GM21447 (cell line): ENCODE data around the gene IMMP2L.
"Not testable (repeated sequence)": the region's sequence is repeated elsewhere in the genome, so short reads cannot be mapped to it uniquely, and the experiment has no call there.

Experiments
- ATAC-seq: cut with Tn5 transposase; IDR thresholded peaks from one replicate; pipeline ENCODE4 v1.9.1; 2021; ENCODE audit not compliant: unreplicated experiment

Gene IMMP2L

GRCh38 chr7:111272092-111272491 is 290.2 kb downstream of the IMMP2L start:
- ATAC-seq, result no peak

DNA sequence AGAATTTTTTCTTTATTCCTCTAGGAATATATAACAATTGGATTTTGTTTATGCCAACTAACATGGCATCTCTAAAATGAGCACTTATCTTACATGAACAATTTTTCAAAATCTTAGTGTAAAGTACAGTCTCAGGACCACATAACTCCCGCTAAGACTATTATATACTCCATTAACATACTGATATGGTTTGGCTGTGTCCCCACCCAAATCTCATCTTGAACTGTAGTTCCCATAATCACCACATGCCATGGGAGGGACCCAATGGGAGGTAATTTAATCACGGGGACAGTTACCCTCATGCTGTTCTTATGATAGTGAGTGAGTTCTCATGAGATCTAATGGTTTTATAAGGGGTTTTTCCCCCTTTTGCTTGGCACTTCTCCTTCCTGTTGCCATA is 291.5 kb downstream of the IMMP2L start:
- ATAC-seq, result not testable (repeated sequence)

DNA sequence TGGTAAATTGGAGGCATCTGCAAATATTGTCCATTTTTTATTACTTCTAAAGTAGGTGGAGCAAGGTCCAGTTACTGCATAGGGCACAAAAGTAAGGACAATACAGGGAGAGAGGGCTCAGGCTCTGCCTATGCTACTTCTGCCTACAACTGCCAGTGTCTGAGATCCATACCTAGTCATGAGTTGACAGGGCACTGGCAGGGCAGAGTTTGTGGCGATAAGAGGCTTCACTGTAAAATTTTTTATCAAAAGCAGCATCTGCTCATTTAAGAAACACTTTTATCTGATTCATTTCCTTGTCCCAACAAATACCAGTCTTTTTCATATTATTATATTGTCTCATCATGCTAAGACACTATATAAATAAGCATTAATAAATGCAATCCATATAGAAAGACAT is 293.4 kb downstream of the IMMP2L start:
- ATAC-seq, result no peak

GRCh38 chr7:111266613-111267012 is 295.7 kb downstream of the IMMP2L start:
- ATAC-seq, result no peak

DNA sequence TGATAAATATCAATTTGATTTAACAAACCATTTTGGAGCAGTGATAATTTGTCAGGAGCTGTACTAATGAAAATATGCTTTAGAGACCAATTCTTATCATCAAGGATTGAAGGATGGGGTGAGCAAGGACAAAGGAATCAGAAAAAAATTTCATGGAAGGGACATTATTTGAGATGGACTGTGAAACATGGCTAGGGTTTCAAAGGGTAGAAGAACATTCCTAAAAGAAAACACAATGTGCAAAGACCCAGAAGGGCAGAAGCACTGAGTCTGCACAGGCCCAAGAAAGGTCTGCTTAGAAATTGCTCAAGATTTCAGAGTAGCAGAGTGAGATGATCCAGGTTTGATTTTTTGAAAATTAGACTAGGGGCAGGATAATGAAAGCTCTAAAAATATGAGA is 296.9 kb downstream of the IMMP2L start:
- no peak for ATAC-seq

- ATAC-seq, result no peak
These were observed 297.3 kb downstream of the IMMP2L start for GRCh38 chr7:111264981-111265380.

DNA sequence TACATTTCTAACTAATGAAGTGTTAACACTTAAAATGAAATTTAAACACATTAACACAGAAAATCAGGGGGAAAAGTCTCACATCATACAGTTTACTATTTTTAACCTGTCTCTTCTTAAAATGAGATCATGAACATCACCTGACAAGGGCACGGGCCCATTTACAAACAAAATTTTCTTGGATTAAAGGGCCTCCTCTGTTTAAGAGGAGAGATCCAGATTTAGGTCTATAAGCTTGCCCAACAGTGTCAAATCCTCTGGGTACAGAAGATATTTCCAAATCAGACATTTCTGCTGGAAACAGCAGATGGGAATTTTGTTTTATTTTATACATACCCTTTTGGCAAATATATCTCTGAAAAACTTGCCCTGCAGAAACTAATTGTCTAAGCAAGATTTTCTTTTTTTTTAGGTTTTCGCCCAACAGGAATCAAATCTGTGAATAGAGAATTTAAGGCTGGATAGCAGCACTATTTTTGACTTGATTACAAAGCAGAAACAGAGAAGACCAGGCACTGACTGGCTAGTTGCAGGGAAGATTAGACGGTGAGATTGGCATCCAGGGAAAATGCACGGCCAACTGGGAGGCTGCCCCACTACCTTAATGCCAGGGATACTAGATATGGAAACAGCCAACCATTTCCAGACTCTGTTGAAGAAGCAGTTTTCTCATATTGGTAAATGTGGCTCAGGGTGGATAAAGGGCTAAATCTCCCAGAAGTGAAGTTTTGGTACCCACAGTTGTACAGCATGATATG is 298.0 kb downstream of the IMMP2L start:
- ATAC-seq, result no peak

- ATAC-seq, result no peak
These were observed 299.8 kb downstream of the IMMP2L start for GRCh38 chr7:111262293-111263116.

DNA sequence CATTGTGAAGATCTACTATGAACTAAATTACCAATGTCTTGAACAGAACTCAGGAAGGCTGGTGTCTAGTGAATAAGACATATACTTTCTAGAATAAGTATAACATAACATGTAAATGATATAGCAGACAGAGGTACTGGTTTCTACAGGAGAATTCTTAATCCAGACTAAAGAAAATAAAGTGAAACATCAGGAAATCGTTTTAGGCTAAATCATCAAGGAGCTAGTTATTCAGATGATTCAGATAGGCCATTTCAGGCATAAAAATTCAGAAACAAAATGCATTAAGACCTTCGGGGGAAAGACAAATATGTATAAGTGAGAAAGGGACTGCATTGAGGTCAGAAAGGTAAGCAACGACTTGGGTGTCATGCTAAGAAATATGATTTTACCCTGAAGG is 300.8 kb downstream of the IMMP2L start:
- ATAC-seq, result no peak

DNA sequence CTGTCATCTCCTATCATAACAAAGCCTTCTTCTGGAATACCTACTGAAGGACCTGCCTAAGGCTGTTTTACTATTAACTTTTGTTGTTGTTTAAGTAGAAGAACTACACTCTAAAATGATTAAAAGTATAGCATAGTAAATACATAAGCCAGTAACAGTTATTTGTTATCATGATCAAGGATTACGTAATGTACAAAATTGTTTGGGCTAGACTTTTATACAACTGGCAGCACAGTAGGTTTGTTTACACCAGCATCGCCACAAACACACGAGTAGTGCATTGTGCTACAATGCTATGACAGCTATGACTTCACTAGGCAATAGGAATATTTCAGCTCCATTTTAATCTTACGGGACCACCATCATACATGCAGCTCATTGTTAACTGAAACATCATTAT is 302.3 kb downstream of the IMMP2L start:
- ATAC-seq, result no peak

DNA sequence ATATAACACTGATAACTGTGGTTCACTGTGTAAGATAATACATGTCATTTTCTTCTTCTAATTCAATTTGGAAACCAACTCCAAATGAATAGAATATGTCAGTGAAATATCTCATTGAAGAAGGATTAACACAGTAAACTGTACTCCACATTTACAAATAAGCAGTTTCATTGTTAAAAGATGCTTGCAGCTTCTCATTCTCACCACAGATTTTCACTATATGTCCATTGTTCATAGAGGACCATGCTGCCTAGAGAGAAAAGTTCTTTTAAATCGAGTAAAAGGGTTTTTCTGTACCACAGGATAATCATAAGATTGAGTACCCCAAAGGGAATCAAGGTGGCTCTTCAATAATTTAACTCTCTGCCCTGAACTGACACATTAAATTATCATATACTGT is 305.9 kb downstream of the IMMP2L start:
- ATAC-seq, result no peak

GRCh38 chr7:111255576-111255975 is 306.7 kb downstream of the IMMP2L start:
- ATAC-seq, result no peak

- ATAC-seq, result not testable (repeated sequence)
These were observed 310.9 kb downstream of the IMMP2L start for GRCh38 chr7:111251365-111251764.

DNA sequence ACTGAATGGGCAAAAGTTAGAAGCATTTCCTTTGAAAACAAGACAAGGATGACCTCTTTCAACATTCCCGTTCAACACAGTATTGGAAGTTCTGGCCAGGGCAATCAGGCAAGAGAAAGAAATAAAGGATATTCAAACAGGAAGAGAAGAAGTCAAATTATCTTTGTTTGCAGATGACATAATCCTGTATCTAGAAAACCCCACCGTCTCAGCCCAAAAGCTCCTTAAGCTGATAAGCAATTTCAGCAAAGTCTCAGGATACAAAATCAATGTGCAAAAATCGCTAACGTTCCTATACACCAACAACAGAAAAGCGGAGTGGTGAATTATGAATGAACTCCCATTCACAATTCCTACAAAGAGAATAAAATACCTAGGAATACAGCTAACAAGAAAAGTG is 312.5 kb downstream of the IMMP2L start:
- ATAC-seq, result not testable (repeated sequence)

DNA sequence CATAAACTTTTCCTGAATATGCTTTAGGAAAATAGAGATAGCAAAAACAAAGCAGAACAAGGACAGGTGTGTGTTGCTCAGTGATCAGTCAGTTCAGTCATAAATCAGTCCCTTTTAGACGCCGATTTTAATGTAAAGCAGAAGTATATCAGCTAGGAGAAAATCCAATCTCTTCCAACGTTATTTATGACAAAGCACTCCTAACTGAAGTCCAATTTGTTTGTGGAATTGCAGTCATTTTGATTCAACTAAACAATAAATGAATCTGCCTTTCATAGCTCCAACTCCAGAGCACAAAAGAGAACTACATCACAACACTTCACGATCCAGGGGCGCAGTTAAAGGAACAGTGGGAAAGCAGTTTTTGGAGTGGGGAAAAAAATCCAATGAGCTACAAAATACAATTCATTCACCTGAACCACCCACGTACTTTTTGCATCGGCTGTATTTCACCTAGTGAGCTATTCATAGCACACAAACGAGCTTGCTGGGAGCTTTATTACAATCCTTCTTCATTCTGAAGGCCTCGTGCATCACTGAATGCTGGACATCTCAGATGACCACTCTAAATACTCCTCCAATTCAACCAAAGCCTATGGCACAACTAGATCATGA is 320.0 kb downstream of the IMMP2L start:
- no peak for ATAC-seq

GRCh38 chr7:111240371-111240770 is 321.9 kb downstream of the IMMP2L start:
- peak; percentile 94 for ATAC-seq

DNA sequence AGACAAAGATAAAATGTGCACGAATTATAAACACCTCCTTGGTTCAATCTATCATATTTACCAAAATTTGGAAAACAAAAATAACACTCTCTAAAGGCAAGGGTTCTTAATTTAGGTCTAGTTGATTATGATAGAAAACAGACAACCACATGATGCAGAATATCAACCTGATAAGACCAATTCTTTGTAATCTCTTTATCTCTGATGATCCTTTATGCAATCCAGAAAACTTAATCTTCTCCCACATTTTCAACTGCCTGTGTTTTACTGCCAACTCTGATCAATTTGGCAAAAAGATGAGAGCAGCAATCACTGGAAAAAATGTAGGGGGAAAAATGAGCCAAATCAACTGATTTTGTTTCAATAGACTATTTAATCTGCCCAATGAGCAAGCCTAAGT is 322.9 kb downstream of the IMMP2L start:
- no peak for ATAC-seq

- ATAC-seq, result no peak
These were observed 323.4 kb downstream of the IMMP2L start for GRCh38 chr7:111238886-111239285.

DNA sequence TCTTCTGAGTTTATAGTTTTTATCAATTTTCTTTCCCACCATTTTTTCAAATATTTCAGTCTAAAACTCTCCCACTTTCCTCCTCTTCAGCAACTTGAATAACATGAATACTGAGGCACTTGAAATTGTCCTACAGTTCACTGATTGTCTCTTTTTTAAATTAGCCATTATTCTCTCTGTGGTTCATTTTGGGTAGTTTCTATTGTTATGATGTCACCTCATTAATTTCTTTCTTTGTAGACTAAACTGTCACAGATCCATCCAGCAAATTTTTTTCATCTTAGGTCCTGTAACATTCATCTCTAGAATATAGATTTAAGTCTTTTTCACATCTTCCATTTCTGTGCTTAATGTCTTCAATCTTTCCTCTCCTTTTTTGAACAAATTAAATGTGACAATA is 326.6 kb downstream of the IMMP2L start:
- no peak for ATAC-seq

DNA sequence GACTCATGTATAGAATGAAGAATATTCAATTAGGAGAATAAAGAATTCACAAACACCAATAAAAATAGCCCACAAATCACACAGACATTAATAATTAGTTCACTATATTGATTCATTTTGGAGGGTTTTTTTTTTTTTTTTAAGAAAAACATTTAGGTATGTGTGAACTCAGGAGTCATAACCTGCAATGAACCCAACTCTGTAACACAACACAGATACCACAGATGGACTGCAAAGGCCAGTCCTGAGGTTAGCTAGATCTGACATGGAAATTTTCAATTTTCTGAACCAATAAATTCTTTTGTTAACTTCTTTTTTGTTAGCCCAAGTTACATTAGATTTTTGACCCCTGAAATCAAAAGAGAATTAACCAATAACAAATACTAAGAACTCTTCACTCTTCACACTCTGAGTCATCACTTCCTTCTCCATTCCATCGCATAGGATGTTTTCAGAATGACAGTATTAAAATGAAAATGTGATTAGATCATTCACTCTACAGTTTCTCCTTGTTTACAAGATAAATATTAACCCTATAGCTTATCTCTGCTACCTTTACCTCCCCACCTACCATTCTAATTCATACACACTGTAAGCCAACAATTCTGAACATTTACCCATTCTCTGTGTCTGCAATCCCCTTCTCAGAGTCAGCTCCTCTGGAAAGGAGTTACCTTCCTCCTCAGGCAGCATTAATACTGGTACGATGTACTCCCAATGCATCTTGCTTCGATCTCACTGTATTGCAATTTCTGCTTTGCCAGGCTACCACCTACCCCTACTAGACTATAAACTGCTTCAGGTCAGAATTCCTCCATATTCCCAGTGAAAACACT is 329.8 kb downstream of the IMMP2L start:
- peak; percentile 95 for ATAC-seq

GRCh38 chr7:111229916-111230315 is 332.4 kb downstream of the IMMP2L start:
- ATAC-seq, result no peak
